HUDEP-2 (cell line): ENCODE results near the gene GPRIN3.
"Not testable (repeated sequence)": the region's sequence is repeated elsewhere in the genome, so short reads cannot be mapped to it uniquely, and the experiment has no call there.

ENCODE experiments used
- DNase-seq, 76 experiments: peaks; one replicate each; lab custom pipeline; 2025; ENCODE audit not compliant: unreplicated experiment in 76 of 76; lab: John Stamatoyannopoulos, UW

The GPRIN3 gene

GRCh38 chr4:89263265-89263664 lies 44.3 kb downstream of the GPRIN3 start:
- DNase-seq, result no peak

- DNase-seq, result no peak
Observed at GRCh38 chr4:89259301-89260028, 48.1 kb downstream of the GPRIN3 start.

- no peak for DNase-seq
Observed at GRCh38 chr4:89258506-89258905, 49.1 kb downstream of the GPRIN3 start.

- no peak for DNase-seq
Observed at GRCh38 chr4:89257376-89257775, 50.2 kb downstream of the GPRIN3 start.

- DNase-seq, result no peak
Observed at GRCh38 chr4:89256203-89256800, 51.3 kb downstream of the GPRIN3 start.

GRCh38 chr4:89254847-89255246 lies 52.8 kb downstream of the GPRIN3 start:
- peak in 10 of 76 experiments; percentile 1 to 31 (median 4) for DNase-seq

GRCh38 chr4:89254347-89254746 lies 53.3 kb downstream of the GPRIN3 start:
- not testable (repeated sequence) for DNase-seq

GRCh38 chr4:89253935-89254334 lies 53.7 kb downstream of the GPRIN3 start:
- DNase-seq, result no peak

GRCh38 chr4:89253311-89253710 lies 54.3 kb downstream of the GPRIN3 start:
- no peak for DNase-seq

GRCh38 chr4:89251396-89251795 lies 56.2 kb downstream of the GPRIN3 start:
- DNase-seq, result no peak

GRCh38 chr4:89249716-89250361 lies 57.8 kb downstream of the GPRIN3 start:
- DNase-seq, result no peak

- DNase-seq, result no peak
Observed at GRCh38 chr4:89249313-89249712, 58.3 kb downstream of the GPRIN3 start.

GRCh38 chr4:89248879-89249281 lies 58.7 kb downstream of the GPRIN3 start:
- DNase-seq, result no peak

GRCh38 chr4:89247951-89248350 lies 59.6 kb downstream of the GPRIN3 start:
- DNase-seq, result no peak

GRCh38 chr4:89245459-89245858 lies 62.1 kb downstream of the GPRIN3 start:
- no peak for DNase-seq

GRCh38 chr4:89243733-89244252 lies 63.8 kb downstream of the GPRIN3 start:
- no peak for DNase-seq

- no peak for DNase-seq
Observed at GRCh38 chr4:89242864-89243732, 64.5 kb downstream of the GPRIN3 start.

GRCh38 chr4:89242216-89242615 lies 65.4 kb downstream of the GPRIN3 start:
- DNase-seq, result no peak

GRCh38 chr4:89230271-89230670 lies 77.3 kb downstream of the GPRIN3 start:
- no peak for DNase-seq

GRCh38 chr4:89226665-89227574 lies 80.7 kb downstream of the GPRIN3 start:
- DNase-seq, result peak in 40 of 76 experiments; percentile 0 to 63 (median 16)
